ENCODE data around the gene RAD18.

GRCh38 chr3:8851703-8852102, 111.6 kb downstream of the RAD18 start:
- no peak for TF ChIP-seq CTCF (conservative IDR thresholded peaks at IDR 0.05; ENCODE audit: low read depth, low read length)
- TF ChIP-seq EZH2 (IDR thresholded peaks at IDR 0.05; ENCODE audit: borderline replicate concordance, low read depth, low read length, poor library complexity, severe bottlenecking) = no peak
